Fibroblast of lung (primary cell): ENCODE results near the gene SCAPER.

Experiments used
- CTCF ChIP-seq, 2 donors: IDR thresholded peaks in 1 of 2; conservative IDR thresholded peaks in 1 of 2; 1 replicate in 1 of 2; 2 replicates in 1 of 2; pipeline ENCODE4 v1.5.1; 2011 to 2012; ENCODE audit warnings: low read length in 2 of 2, control low read depth in 1 of 2, inconsistent platforms in 1 of 2, low read depth in 1 of 2, mild to moderate bottlenecking in 1 of 2
- EZH2 ChIP-seq: IDR thresholded peaks from 2 replicates; pipeline ENCODE4 v1.5.1; 2012; ENCODE audit warnings: low read length, control low read depth, mild to moderate bottlenecking; ENCODE audit errors: missing control alignments

DNA sequence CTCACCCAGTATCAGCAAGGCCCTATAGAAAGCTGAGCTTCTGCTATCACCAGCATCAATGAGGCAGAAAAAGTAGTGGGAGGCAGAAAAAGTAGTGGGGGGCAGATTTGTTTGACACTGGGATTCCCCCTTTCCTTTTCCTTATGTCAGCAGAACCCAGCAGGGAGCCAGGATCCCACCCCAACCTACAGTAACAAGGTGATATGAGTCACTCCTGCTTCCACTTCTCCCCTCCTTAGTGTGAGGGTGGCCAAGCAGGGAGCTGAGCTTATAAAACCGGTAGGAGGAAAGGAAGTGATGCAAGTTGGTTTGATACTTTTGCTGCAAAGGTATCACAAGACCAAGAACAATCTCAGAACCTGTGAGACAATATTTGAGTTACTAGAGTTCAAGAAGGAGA is 128.7 kb downstream of the SCAPER start:
- no peak for TF ChIP-seq CTCF (conservative IDR thresholded peaks at IDR 0.05 in 1 of 2, IDR thresholded peaks at IDR 0.05 in 1 of 2; ENCODE audit: low read depth in 1 of 2, low read length in 2 of 2)
- no peak for TF ChIP-seq EZH2
